Activated effector memory CD4-positive, alpha-beta T cell treated with Interleukin-2 at 50 U/mL for 16 hours (primary cell): ENCODE data around the gene CUX1.

Experiments
- DNase-seq: peaks from one replicate; pipeline ENCODE4 v3.0.0-alpha.2; 2020

The CUX1 gene

GRCh38 chr7:101898106-101898505 lies 80.7 kb downstream of the CUX1 start:
- no peak for DNase-seq

- DNase-seq: no peak
These were observed 82.2 kb downstream of the CUX1 start for GRCh38 chr7:101899616-101900015.

GRCh38 chr7:101900103-101900502 lies 82.7 kb downstream of the CUX1 start:
- DNase-seq: no peak

- DNase-seq: no peak
These were observed 84.5 kb downstream of the CUX1 start for GRCh38 chr7:101901661-101902491.

GRCh38 chr7:101902680-101903514 lies 85.5 kb downstream of the CUX1 start:
- DNase-seq: no peak

GRCh38 chr7:101903515-101903868 lies 86.1 kb downstream of the CUX1 start:
- DNase-seq: no peak

- DNase-seq: no peak
These were observed 86.6 kb downstream of the CUX1 start for GRCh38 chr7:101904019-101904418.

GRCh38 chr7:101905203-101905865 lies 87.9 kb downstream of the CUX1 start:
- no peak for DNase-seq

GRCh38 chr7:101906291-101907240 lies 89.1 kb downstream of the CUX1 start:
- no peak for DNase-seq

- no peak for DNase-seq
These were observed 93.8 kb downstream of the CUX1 start for GRCh38 chr7:101910991-101911799.

- DNase-seq: no peak
These were observed 94.6 kb downstream of the CUX1 start for GRCh38 chr7:101911800-101912715.

- DNase-seq: no peak
These were observed 95.3 kb downstream of the CUX1 start for GRCh38 chr7:101912716-101913110.

- no peak for DNase-seq
These were observed 95.9 kb downstream of the CUX1 start for GRCh38 chr7:101913247-101913721.

GRCh38 chr7:101913851-101914250 lies 96.4 kb downstream of the CUX1 start:
- no peak for DNase-seq

- DNase-seq: no peak
These were observed 97.6 kb downstream of the CUX1 start for GRCh38 chr7:101915000-101915399.

GRCh38 chr7:101916041-101916800 lies 98.8 kb downstream of the CUX1 start:
- DNase-seq: no peak

GRCh38 chr7:101916876-101917275 lies 99.5 kb downstream of the CUX1 start:
- DNase-seq: no peak

- DNase-seq: no peak
These were observed 100.1 kb downstream of the CUX1 start for GRCh38 chr7:101917566-101917965.

GRCh38 chr7:101918426-101918825 lies 101.0 kb downstream of the CUX1 start:
- no peak for DNase-seq
